ENCODE data around the gene SLCO3A1.

SLCO3A1 gene

GRCh38 chr15:91881569-91882297 lies 28.2 kb downstream of the SLCO3A1 start:
- DNase-seq (ENCODE audit: low read depth in 1 of 2, low spot score in 1 of 2) = no peak

- DNase-seq (ENCODE audit: low read depth in 1 of 2, low spot score in 1 of 2) = no peak
Measured at GRCh38 chr15:91882858-91883586, 29.5 kb downstream of the SLCO3A1 start.

- DNase-seq (ENCODE audit: low read depth in 1 of 2, low spot score in 1 of 2) = no peak
Measured at GRCh38 chr15:91884606-91885005, 31.1 kb downstream of the SLCO3A1 start.

- DNase-seq (ENCODE audit: low read depth in 1 of 2, low spot score in 1 of 2) = no peak
Measured at GRCh38 chr15:91885054-91885453, 31.5 kb downstream of the SLCO3A1 start.

- DNase-seq (ENCODE audit: low read depth in 1 of 2, low spot score in 1 of 2) = no peak
Measured at GRCh38 chr15:91885714-91886270, 32.3 kb downstream of the SLCO3A1 start.

GRCh38 chr15:91886878-91887277 lies 33.4 kb downstream of the SLCO3A1 start:
- no peak for DNase-seq (ENCODE audit: low read depth in 1 of 2, low spot score in 1 of 2)

- DNase-seq (ENCODE audit: low read depth in 1 of 2, low spot score in 1 of 2) = no peak
Measured at GRCh38 chr15:91887321-91887720, 33.8 kb downstream of the SLCO3A1 start.

GRCh38 chr15:91887921-91888373 lies 34.4 kb downstream of the SLCO3A1 start:
- no peak for DNase-seq (ENCODE audit: low read depth in 1 of 2, low spot score in 1 of 2)

GRCh38 chr15:91889111-91889815 lies 35.8 kb downstream of the SLCO3A1 start:
- DNase-seq (ENCODE audit: low read depth in 1 of 2, low spot score in 1 of 2) = no peak

- no peak for DNase-seq (ENCODE audit: low read depth in 1 of 2, low spot score in 1 of 2)
Measured at GRCh38 chr15:91890614-91891013, 37.1 kb downstream of the SLCO3A1 start.

- DNase-seq (ENCODE audit: low read depth in 1 of 2, low spot score in 1 of 2) = no peak
Measured at GRCh38 chr15:91891101-91891500, 37.6 kb downstream of the SLCO3A1 start.

- DNase-seq (ENCODE audit: low read depth in 1 of 2, low spot score in 1 of 2) = no peak
Measured at GRCh38 chr15:91891788-91892345, 38.4 kb downstream of the SLCO3A1 start.

GRCh38 chr15:91892436-91892835 lies 38.9 kb downstream of the SLCO3A1 start:
- DNase-seq (ENCODE audit: low read depth in 1 of 2, low spot score in 1 of 2) = no peak

- DNase-seq (ENCODE audit: low read depth in 1 of 2, low spot score in 1 of 2) = no peak
Measured at GRCh38 chr15:91894606-91895005, 41.1 kb downstream of the SLCO3A1 start.

GRCh38 chr15:91895051-91895450 lies 41.5 kb downstream of the SLCO3A1 start:
- no peak for DNase-seq (ENCODE audit: low read depth in 1 of 2, low spot score in 1 of 2)

- no peak for DNase-seq (ENCODE audit: low read depth in 1 of 2, low spot score in 1 of 2)
Measured at GRCh38 chr15:91896341-91897055, 43.0 kb downstream of the SLCO3A1 start.

- no peak for DNase-seq (ENCODE audit: low read depth in 1 of 2, low spot score in 1 of 2)
Measured at GRCh38 chr15:91897585-91898372, 44.3 kb downstream of the SLCO3A1 start.

- DNase-seq (ENCODE audit: low read depth in 1 of 2, low spot score in 1 of 2) = no peak
Measured at GRCh38 chr15:91898843-91899242, 45.3 kb downstream of the SLCO3A1 start.

GRCh38 chr15:91904942-91905341 lies 51.4 kb downstream of the SLCO3A1 start:
- no peak for DNase-seq (ENCODE audit: low read depth in 1 of 2, low spot score in 1 of 2)

GRCh38 chr15:91908391-91908790 lies 54.9 kb downstream of the SLCO3A1 start:
- no peak for DNase-seq (ENCODE audit: low read depth in 1 of 2, low spot score in 1 of 2)
